Measurements from ENCODE around the gene IQSEC1. TPM values are rescaled to one million over a fixed set of nuclear protein-coding genes. Genes with fewer than 3 reads are reported as not detected.

The IQSEC1 gene
- total RNA-seq, 1 donor from 2014 or later = 41.7 TPM

- DNase-seq (ENCODE audit: low spot score in 2 of 2, unreplicated experiment in 2 of 2) = no peak
- Mint-ChIP-seq H3K4me3 (no peak overlapping the region), H3K27me3 (ENCODE audit: low read depth) (no peaks in the 10 kb centered on the region), H3K36me3 (no peaks in the 10 kb centered on the region), H3K9me3 (no peaks in the 10 kb centered on the region), H3K27ac (no peak overlapping the region), H3K4me1 (peaks cover 11% of the 10 kb centered on the region)
- TF ChIP-seq CTCF (IDR thresholded peaks at IDR 0.05; ENCODE audit: unreplicated experiment) = no peak
Measured at GRCh38 chr3:13015286-13016082, 57.7 kb downstream of the IQSEC1 start.

GRCh38 chr3:13014755-13015285 lies 58.4 kb downstream of the IQSEC1 start:
- no peak overlapping the region for H3K27ac Mint-ChIP-seq
- no peaks in the 10 kb centered on the region for H3K9me3 Mint-ChIP-seq
- DNase-seq (ENCODE audit: low spot score in 2 of 2, unreplicated experiment in 2 of 2) = no peak
- H3K4me3 Mint-ChIP-seq = no peak overlapping the region
- H3K36me3 Mint-ChIP-seq = no peaks in the 10 kb centered on the region
- peaks cover 12% of the 10 kb centered on the region for H3K4me1 Mint-ChIP-seq
- no peaks in the 10 kb centered on the region for H3K27me3 Mint-ChIP-seq (ENCODE audit: low read depth)
- no peak for TF ChIP-seq CTCF (IDR thresholded peaks at IDR 0.05; ENCODE audit: unreplicated experiment)

GRCh38 chr3:13013994-13014754 lies 59.1 kb downstream of the IQSEC1 start:
- no peaks in the 10 kb centered on the region for H3K36me3 Mint-ChIP-seq
- H3K9me3 Mint-ChIP-seq = no peaks in the 10 kb centered on the region
- H3K4me1 Mint-ChIP-seq = peaks cover 12% of the 10 kb centered on the region
- no peak overlapping the region for H3K27ac Mint-ChIP-seq
- TF ChIP-seq CTCF (IDR thresholded peaks at IDR 0.05; ENCODE audit: unreplicated experiment) = no peak
- no peak overlapping the region for H3K4me3 Mint-ChIP-seq
- H3K27me3 Mint-ChIP-seq (ENCODE audit: low read depth) = no peaks in the 10 kb centered on the region
- DNase-seq (ENCODE audit: low spot score in 2 of 2, unreplicated experiment in 2 of 2) = no peak

GRCh38 chr3:13013566-13013965 lies 59.7 kb downstream of the IQSEC1 start:
- Mint-ChIP-seq H3K27me3 (ENCODE audit: low read depth) (no peaks in the 10 kb centered on the region), H3K27ac (no peak overlapping the region), H3K4me1 (peaks cover 12% of the 10 kb centered on the region), H3K9me3 (no peaks in the 10 kb centered on the region), H3K36me3 (no peaks in the 10 kb centered on the region), H3K4me3 (no peak overlapping the region)
- TF ChIP-seq CTCF (IDR thresholded peaks at IDR 0.05; ENCODE audit: unreplicated experiment) = no peak
- DNase-seq (ENCODE audit: low spot score in 2 of 2, unreplicated experiment in 2 of 2) = no peak

GRCh38 chr3:13013151-13013561 lies 60.1 kb downstream of the IQSEC1 start:
- Mint-ChIP-seq H3K4me1 (peaks cover 14% of the 10 kb centered on the region), H3K27ac (no peak overlapping the region), H3K27me3 (ENCODE audit: low read depth) (no peaks in the 10 kb centered on the region)

More at GRCh38 chr3:13013151-13013561, 60.1 kb downstream of the IQSEC1 start:
- Mint-ChIP-seq H3K4me3 (no peak overlapping the region), H3K36me3 (no peaks in the 10 kb centered on the region), H3K9me3 (no peaks in the 10 kb centered on the region)
- DNase-seq (ENCODE audit: low spot score in 2 of 2, unreplicated experiment in 2 of 2) = no peak
- no peak for TF ChIP-seq CTCF (IDR thresholded peaks at IDR 0.05; ENCODE audit: unreplicated experiment)

All from mesothelial cell of epicardium (in vitro differentiated cells).